Measurements from ENCODE around the gene JAZF1.

JAZF1 gene

GRCh38 chr7:28042721-28043120, 137.9 kb downstream of the JAZF1 start:
- no peaks in the 10 kb centered on the region for H3K27me3 ChIP-seq (ENCODE audit: insufficient read depth, insufficient read length)
- no peak overlapping the region for H3K4me3 ChIP-seq (ENCODE audit: insufficient read length, low read depth)
- DNase-seq (ENCODE audit: low read depth, low spot score), result no peak
- TF ChIP-seq ZNF274 (IDR thresholded peaks at IDR 0.05; ENCODE audit: low read depth, low read length) (no peak), YY1 (IDR thresholded peaks at IDR 0.05; ENCODE audit: insufficient read depth, insufficient read length) (no peak), SUZ12 (IDR thresholded peaks at IDR 0.05; ENCODE audit: extremely low read depth, insufficient read depth, insufficient read length) (no peak)
- H3K9me3 ChIP-seq (ENCODE audit: insufficient read depth, low read length), result no peaks in the 10 kb centered on the region
- H3K36me3 ChIP-seq (ENCODE audit: insufficient read depth, insufficient read length, low read length), result no peaks in the 10 kb centered on the region
- no peak overlapping the region for H3K9ac ChIP-seq (ENCODE audit: insufficient read length, low read depth)
- H3K4me1 ChIP-seq (ENCODE audit: insufficient read depth, insufficient read length), result no peaks in the 10 kb centered on the region

GRCh38 chr7:28041508-28042314, 138.9 kb downstream of the JAZF1 start:
- Histone ChIP-seq H3K4me3 (ENCODE audit: insufficient read length, low read depth) (no peak overlapping the region), H3K36me3 (ENCODE audit: insufficient read depth, insufficient read length, low read length) (no peaks in the 10 kb centered on the region), H3K9ac (ENCODE audit: insufficient read length, low read depth) (no peak overlapping the region), H3K9me3 (ENCODE audit: insufficient read depth, low read length) (no peaks in the 10 kb centered on the region), H3K4me1 (ENCODE audit: insufficient read depth, insufficient read length) (no peaks in the 10 kb centered on the region), H3K27me3 (ENCODE audit: insufficient read depth, insufficient read length) (no peaks in the 10 kb centered on the region)
- DNase-seq (ENCODE audit: low read depth, low spot score), result no peak
- TF ChIP-seq ZNF274 (IDR thresholded peaks at IDR 0.05; ENCODE audit: low read depth, low read length), result no peak

- Histone ChIP-seq H3K4me3 (ENCODE audit: insufficient read length, low read depth) (no peak overlapping the region), H3K36me3 (ENCODE audit: insufficient read depth, insufficient read length, low read length) (no peaks in the 10 kb centered on the region)
- DNase-seq (ENCODE audit: low read depth, low spot score), result no peak
Measured at GRCh38 chr7:28038175-28038797, 142.3 kb downstream of the JAZF1 start.

GRCh38 chr7:28037220-28038010, 143.2 kb downstream of the JAZF1 start:
- no peaks in the 10 kb centered on the region for H3K36me3 ChIP-seq (ENCODE audit: insufficient read depth, insufficient read length, low read length)
- H3K4me1 ChIP-seq (ENCODE audit: insufficient read depth, insufficient read length), result peaks cover 4% of the 10 kb centered on the region
- H3K9ac ChIP-seq (ENCODE audit: insufficient read length, low read depth), result no peak overlapping the region
- TF ChIP-seq YY1 (IDR thresholded peaks at IDR 0.05; ENCODE audit: insufficient read depth, insufficient read length) (no peak), SUZ12 (IDR thresholded peaks at IDR 0.05; ENCODE audit: extremely low read depth, insufficient read depth, insufficient read length) (no peak)
- no peaks in the 10 kb centered on the region for H3K9me3 ChIP-seq (ENCODE audit: insufficient read depth, low read length)
- no peak overlapping the region for H3K4me3 ChIP-seq (ENCODE audit: insufficient read length, low read depth)
- no peaks in the 10 kb centered on the region for H3K27me3 ChIP-seq (ENCODE audit: insufficient read depth, insufficient read length)
- no peak for DNase-seq (ENCODE audit: low read depth, low spot score)

More at GRCh38 chr7:28038175-28038797, 142.3 kb downstream of the JAZF1 start:
- Histone ChIP-seq H3K4me1 (ENCODE audit: insufficient read depth, insufficient read length) (peaks cover 2% of the 10 kb centered on the region), H3K9me3 (ENCODE audit: insufficient read depth, low read length) (no peaks in the 10 kb centered on the region), H3K9ac (ENCODE audit: insufficient read length, low read depth) (no peak overlapping the region), H3K27me3 (ENCODE audit: insufficient read depth, insufficient read length) (no peaks in the 10 kb centered on the region)
- TF ChIP-seq YY1 (IDR thresholded peaks at IDR 0.05; ENCODE audit: insufficient read depth, insufficient read length), result no peak
- no peak for TF ChIP-seq SUZ12 (IDR thresholded peaks at IDR 0.05; ENCODE audit: extremely low read depth, insufficient read depth, insufficient read length)

- Histone ChIP-seq H3K4me3 (ENCODE audit: insufficient read length, low read depth) (no peak overlapping the region), H3K9ac (ENCODE audit: insufficient read length, low read depth) (no peak overlapping the region), H3K4me1 (ENCODE audit: insufficient read depth, insufficient read length) (peaks cover 4% of the 10 kb centered on the region), H3K9me3 (ENCODE audit: insufficient read depth, low read length) (no peaks in the 10 kb centered on the region), H3K27me3 (ENCODE audit: insufficient read depth, insufficient read length) (no peaks in the 10 kb centered on the region), H3K36me3 (ENCODE audit: insufficient read depth, insufficient read length, low read length) (no peaks in the 10 kb centered on the region)
- DNase-seq (ENCODE audit: low read depth, low spot score), result no peak
- no peak for TF ChIP-seq ZNF274 (IDR thresholded peaks at IDR 0.05; ENCODE audit: low read depth, low read length)
- TF ChIP-seq SUZ12 (IDR thresholded peaks at IDR 0.05; ENCODE audit: extremely low read depth, insufficient read depth, insufficient read length), result no peak
- no peak for TF ChIP-seq YY1 (IDR thresholded peaks at IDR 0.05; ENCODE audit: insufficient read depth, insufficient read length)
Measured at GRCh38 chr7:28036696-28037095, 143.9 kb downstream of the JAZF1 start.

- Histone ChIP-seq H3K36me3 (ENCODE audit: insufficient read depth, insufficient read length, low read length) (no peaks in the 10 kb centered on the region), H3K4me1 (ENCODE audit: insufficient read depth, insufficient read length) (peaks cover 4% of the 10 kb centered on the region), H3K9me3 (ENCODE audit: insufficient read depth, low read length) (no peaks in the 10 kb centered on the region), H3K9ac (ENCODE audit: insufficient read length, low read depth) (no peak overlapping the region), H3K4me3 (ENCODE audit: insufficient read length, low read depth) (no peak overlapping the region), H3K27me3 (ENCODE audit: insufficient read depth, insufficient read length) (no peaks in the 10 kb centered on the region)
- TF ChIP-seq SUZ12 (IDR thresholded peaks at IDR 0.05; ENCODE audit: extremely low read depth, insufficient read depth, insufficient read length), result no peak
- TF ChIP-seq YY1 (IDR thresholded peaks at IDR 0.05; ENCODE audit: insufficient read depth, insufficient read length), result no peak
- no peak for TF ChIP-seq ZNF274 (IDR thresholded peaks at IDR 0.05; ENCODE audit: low read depth, low read length)
- no peak for DNase-seq (ENCODE audit: low read depth, low spot score)
Measured at GRCh38 chr7:28033386-28033785, 147.2 kb downstream of the JAZF1 start.

- no peak for DNase-seq (ENCODE audit: low read depth, low spot score)
- Histone ChIP-seq H3K4me3 (ENCODE audit: insufficient read length, low read depth) (no peak overlapping the region), H3K27me3 (ENCODE audit: insufficient read depth, insufficient read length) (no peaks in the 10 kb centered on the region), H3K4me1 (ENCODE audit: insufficient read depth, insufficient read length) (peaks cover 4% of the 10 kb centered on the region), H3K36me3 (ENCODE audit: insufficient read depth, insufficient read length, low read length) (no peaks in the 10 kb centered on the region), H3K9me3 (ENCODE audit: insufficient read depth, low read length) (no peaks in the 10 kb centered on the region), H3K9ac (ENCODE audit: insufficient read length, low read depth) (no peak overlapping the region)
- TF ChIP-seq SUZ12 (IDR thresholded peaks at IDR 0.05; ENCODE audit: extremely low read depth, insufficient read depth, insufficient read length) (no peak), YY1 (IDR thresholded peaks at IDR 0.05; ENCODE audit: insufficient read depth, insufficient read length) (no peak), ZNF274 (IDR thresholded peaks at IDR 0.05; ENCODE audit: low read depth, low read length) (no peak)
Measured at GRCh38 chr7:28032738-28033380, 147.7 kb downstream of the JAZF1 start.
